WI38 (cell line): ENCODE measurements around the gene TNFAIP8L2.

ENCODE experiments used
- H3K4me3 ChIP-seq: 2 replicates; pipeline ENCODE4 v1.5.1; 2011; ENCODE audit warnings: low read depth, mild to moderate bottlenecking, control low read depth, low read length
- CTCF ChIP-seq: IDR thresholded peaks from 2 replicates; pipeline ENCODE4 v1.5.1; 2012; ENCODE audit warnings: low read depth, mild to moderate bottlenecking, control low read depth, low read length

The TNFAIP8L2 gene

GRCh38 chr1:151131701-151132334, 24.6 kb upstream of the TNFAIP8L2 start:
- TF ChIP-seq CTCF: no peak
- H3K4me3 ChIP-seq: no peak overlapping the region

- TF ChIP-seq CTCF: no peak
- H3K4me3 ChIP-seq: no peak overlapping the region
Observed at GRCh38 chr1:151132335-151133017, 24.0 kb upstream of the TNFAIP8L2 start.

- no peak overlapping the region for H3K4me3 ChIP-seq
- no peak for TF ChIP-seq CTCF
Observed at GRCh38 chr1:151133018-151133806, 23.2 kb upstream of the TNFAIP8L2 start.

- H3K4me3 ChIP-seq: no peak overlapping the region
- no peak for TF ChIP-seq CTCF
Observed at GRCh38 chr1:151134396-151134795, 22.1 kb upstream of the TNFAIP8L2 start.

DNA sequence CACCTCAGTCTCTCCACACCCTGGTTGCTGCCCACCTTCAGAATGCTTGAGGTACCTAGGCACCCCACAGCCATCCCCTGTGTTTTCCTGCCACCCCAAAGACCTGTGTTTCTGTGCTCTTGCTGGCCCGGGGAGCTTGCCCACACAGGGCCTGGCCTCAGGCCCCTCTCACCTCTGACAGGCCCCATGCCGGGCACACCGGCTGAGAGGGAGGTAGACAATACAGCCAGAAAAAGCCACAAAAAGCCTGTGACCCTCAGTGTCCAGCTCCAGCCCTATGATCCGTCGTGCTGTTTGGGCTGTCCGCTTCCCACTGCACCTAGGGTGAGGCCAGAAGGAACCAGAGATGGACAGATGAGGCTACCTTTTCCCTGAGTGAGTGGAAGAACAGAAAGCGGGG, 21.5 kb upstream of the TNFAIP8L2 start:
- no peak for TF ChIP-seq CTCF
- H3K4me3 ChIP-seq: no peak overlapping the region

DNA sequence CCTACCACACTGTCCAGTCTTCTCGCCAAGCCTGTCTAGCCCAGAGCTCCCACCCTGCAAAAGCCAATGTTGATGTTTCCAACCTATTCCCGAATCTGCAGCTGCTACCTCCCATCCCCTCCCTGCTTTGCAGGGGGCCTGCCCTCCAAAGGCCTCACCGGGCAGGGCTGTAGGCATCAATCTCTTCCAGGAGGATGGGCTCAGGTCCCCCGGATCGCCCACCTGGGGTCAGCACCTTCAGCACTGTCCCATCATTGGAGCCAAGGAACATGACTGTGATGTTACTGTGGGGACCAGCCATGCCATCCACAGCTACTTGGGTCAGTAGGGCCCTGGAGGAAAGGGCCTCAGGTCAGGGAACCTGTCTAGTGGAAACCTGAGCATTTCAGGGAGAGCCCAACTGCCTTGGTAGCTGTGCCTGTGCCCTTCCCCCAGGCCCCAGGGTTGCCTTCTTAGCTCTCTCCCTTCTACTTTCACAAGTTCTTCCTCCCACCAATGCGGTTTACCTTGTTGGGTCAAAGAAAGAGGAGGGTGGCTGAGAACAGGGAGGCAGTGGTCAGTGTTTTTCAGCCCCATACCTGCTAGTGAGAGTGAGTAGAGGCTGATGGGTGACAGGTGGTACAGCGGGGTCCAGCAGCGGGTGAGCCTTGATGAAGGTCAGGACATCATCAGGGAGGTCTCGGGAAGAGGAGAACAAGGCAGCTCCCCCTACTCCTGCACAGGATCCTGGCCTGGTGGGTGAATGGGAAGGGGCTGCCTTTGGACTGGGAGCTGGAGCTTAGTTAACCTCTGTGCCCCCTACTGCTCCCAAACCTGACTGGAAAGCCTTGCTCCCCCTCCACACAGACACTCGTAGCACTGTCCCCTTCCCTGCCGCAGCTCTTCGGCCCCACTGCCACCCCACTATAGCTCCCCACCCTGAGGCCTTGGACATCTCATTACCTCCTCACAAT, 20.7 kb upstream of the TNFAIP8L2 start:
- TF ChIP-seq CTCF: no peak
- H3K4me3 ChIP-seq: no peak overlapping the region
